Esophagus squamous epithelium (tissue), 5 donors: ENCODE measurements around the gene DIP2A. TPM values are rescaled to one million over a fixed set of nuclear protein-coding genes. Genes with fewer than 3 reads are reported as not detected.

ENCODE experiments used
- DNase-seq: peaks from one replicate; lab custom pipeline; 2025; lab: John Stamatoyannopoulos, UW
- H3K27ac ChIP-seq, 4 donors: fragments of 200-600 bp; sonication (generic); one replicate each; pipeline ENCODE4 v1.5.1; 2016 to 2019; ENCODE audit warnings: mild to moderate bottlenecking in 1 of 4
- H3K27me3 ChIP-seq, 4 donors: fragments of 200-600 bp; sonication (generic); 1 replicate in 3 of 4; 2 replicates in 1 of 4; pipeline versions ENCODE4 v1.5.1 to v1.6.0; 2017 to 2021; ENCODE audit warnings: antibody characterized with exemption in 1 of 4
- H3K36me3 ChIP-seq, 3 donors: fragments of 200-600 bp; sonication (generic); one replicate each; pipeline ENCODE4 v1.5.1; 2016 to 2019
- H3K4me1 ChIP-seq, 3 donors: fragments of 200-600 bp; sonication (generic); one replicate each; pipeline ENCODE4 v1.5.1; 2017 to 2019
- H3K4me3 ChIP-seq, 4 donors: fragments of 200-600 bp; sonication (generic); 1 replicate in 3 of 4; 2 replicates in 1 of 4; pipeline ENCODE4 v1.5.1; 2016 to 2019; ENCODE audit warnings: mild to moderate bottlenecking in 2 of 4, moderate library complexity in 1 of 4
- H3K9me3 ChIP-seq, 3 donors: fragments of 200-600 bp; sonication (generic); one replicate each; pipeline ENCODE4 v1.5.1; 2016 to 2019
- CTCF ChIP-seq, 6 experiments: fragments of 450-650 bp in 4 of 6; fragments of 200-600 bp in 2 of 6; sonication (generic) in 2 of 6; IDR thresholded peaks; one replicate each; pipeline ENCODE4 v1.5.1; 2016 to 2019; ENCODE audit warnings: antibody characterized with exemption in 6 of 6, mild to moderate bottlenecking in 4 of 6, moderate library complexity in 4 of 6
- POLR2A ChIP-seq, 4 donors: fragments of 450-650 bp; IDR thresholded peaks; one replicate each; pipeline ENCODE4 v1.6.1; 2017; ENCODE audit warnings: antibody characterized with exemption in 4 of 4, mild to moderate bottlenecking in 4 of 4, moderate library complexity in 3 of 4
- WGBS, 2 donors: methylation state at CpG; one replicate each; pipeline ENCODE4 v1.1.5; 2018; 5-methylcytosine and 5-hydroxymethylcytosine counted together
- intact Hi-C: fragments of 100-400 bp; cut with DNase I; formaldehyde crosslinking; loops from one replicate; pipeline ENCODE4 v1.15.0; 2022
- total RNA-seq, 4 donors: library from RNA; depleted of rRNA; stranded (reverse); fragments of >200 nt; gene quantifications; one replicate each; pipeline ENCODE4 v1.1.0, GENCODE V29; 2016
- donor health status: DM: yes; HTN: yes; CAD: no.

DIP2A gene
- total RNA-seq, 4 donors from 2014 or later, result 16.7 to 40.3 (median 33.0) TPM

DNA sequence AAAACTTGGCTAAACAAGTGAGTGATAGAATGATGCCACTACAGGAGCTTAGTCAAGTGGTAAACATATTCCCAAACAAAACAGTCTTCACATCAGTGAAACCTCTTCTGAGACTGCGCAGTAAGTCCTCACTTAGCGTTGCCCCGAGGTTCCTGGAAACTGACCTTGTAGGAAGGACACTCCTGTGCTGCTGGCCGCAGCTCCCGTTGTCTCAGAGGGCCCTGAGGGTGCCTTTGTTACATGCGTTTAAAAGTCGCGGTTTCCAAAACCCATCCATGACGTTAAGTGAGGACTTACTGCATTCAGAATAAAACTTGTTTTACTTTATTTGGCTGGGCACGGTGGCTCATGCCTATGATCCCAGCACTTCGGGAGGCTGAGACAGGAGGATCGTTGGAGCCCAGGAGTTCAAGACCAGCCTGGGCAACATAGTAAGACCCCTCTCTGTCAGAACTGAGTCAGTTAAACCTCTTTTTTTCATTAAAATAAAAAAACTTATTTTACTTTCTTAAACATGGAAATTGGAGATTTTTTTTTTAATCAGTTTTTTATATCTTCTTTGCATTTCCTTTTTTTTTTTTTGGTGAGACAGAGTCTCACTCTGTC, 36.0 kb upstream of the DIP2A start:
- intact Hi-C loops, result no loop called here
- no peaks in the 10 kb centered on the region for H3K4me1 ChIP-seq
- no peaks in the 10 kb centered on the region for H3K27me3 ChIP-seq
- no peak for DNase-seq
- H3K27ac ChIP-seq, result no peak overlapping the region
- H3K4me3 ChIP-seq, result no peak overlapping the region
- TF ChIP-seq POLR2A (IDR thresholded peaks at IDR 0.05), result no peak
- TF ChIP-seq CTCF (IDR thresholded peaks at IDR 0.05), result no peak
- WGBS, 2 donors, result 93 to 98% methylated on average over 12 of the region's 12 CpGs
- no peaks in the 10 kb centered on the region for H3K9me3 ChIP-seq
- H3K36me3 ChIP-seq, result peaks cover 9 to 94% (median 36%) of the 10 kb centered on the region in 3 donors

- peaks cover 9 to 94% (median 40%) of the 10 kb centered on the region in 3 donors for H3K36me3 ChIP-seq
- no peak overlapping the region for H3K27ac ChIP-seq
Measured at GRCh38 chr21:46423546-46424038, 35.1 kb upstream of the DIP2A start.

GRCh38 chr21:46424039-46424591, 34.6 kb upstream of the DIP2A start:
- no peak overlapping the region for H3K4me3 ChIP-seq
- H3K27me3 ChIP-seq, result no peaks in the 10 kb centered on the region
- 61 to 89% methylated on average over 3 to 6 of the region's 17 CpGs for WGBS, 2 donors
- intact Hi-C loops, result no loop called here
- H3K36me3 ChIP-seq, result peaks cover 9 to 94% (median 35%) of the 10 kb centered on the region in 3 donors
- H3K27ac ChIP-seq, result peak overlapping the region in 1 of 4 donors; percentile 46
- H3K4me1 ChIP-seq, result no peaks in the 10 kb centered on the region
- DNase-seq, result no peak
- TF ChIP-seq POLR2A (IDR thresholded peaks at IDR 0.05) (no peak), CTCF (IDR thresholded peaks at IDR 0.05) (no peak)
- no peaks in the 10 kb centered on the region for H3K9me3 ChIP-seq

More at GRCh38 chr21:46423546-46424038, 35.1 kb upstream of the DIP2A start:
- WGBS, 2 donors, result no CpG with 5 or more reads among the region's 1 CpG
- H3K4me1 ChIP-seq, result no peaks in the 10 kb centered on the region
- no peaks in the 10 kb centered on the region for H3K27me3 ChIP-seq
- no peak overlapping the region for H3K4me3 ChIP-seq
- intact Hi-C loops, result no loop called here
- DNase-seq, result no peak
- no peaks in the 10 kb centered on the region for H3K9me3 ChIP-seq
- TF ChIP-seq POLR2A (IDR thresholded peaks at IDR 0.05) (no peak), CTCF (IDR thresholded peaks at IDR 0.05) (no peak)

GRCh38 chr21:46424621-46425020, 34.1 kb upstream of the DIP2A start:
- no peak for DNase-seq
- no peak overlapping the region for H3K4me3 ChIP-seq
- intact Hi-C loops, result no loop called here
- H3K9me3 ChIP-seq, result no peaks in the 10 kb centered on the region
- H3K27me3 ChIP-seq, result no peaks in the 10 kb centered on the region
- TF ChIP-seq POLR2A (IDR thresholded peaks at IDR 0.05), result no peak
- TF ChIP-seq CTCF (IDR thresholded peaks at IDR 0.05), result no peak
- peak overlapping the region in 1 of 4 donors; percentile 48 for H3K27ac ChIP-seq
- peaks cover 9 to 94% (median 33%) of the 10 kb centered on the region in 3 donors for H3K36me3 ChIP-seq
- WGBS, 2 donors, result 81 to 92% methylated on average over 6 of the region's 14 CpGs
- H3K4me1 ChIP-seq, result no peaks in the 10 kb centered on the region

DNA sequence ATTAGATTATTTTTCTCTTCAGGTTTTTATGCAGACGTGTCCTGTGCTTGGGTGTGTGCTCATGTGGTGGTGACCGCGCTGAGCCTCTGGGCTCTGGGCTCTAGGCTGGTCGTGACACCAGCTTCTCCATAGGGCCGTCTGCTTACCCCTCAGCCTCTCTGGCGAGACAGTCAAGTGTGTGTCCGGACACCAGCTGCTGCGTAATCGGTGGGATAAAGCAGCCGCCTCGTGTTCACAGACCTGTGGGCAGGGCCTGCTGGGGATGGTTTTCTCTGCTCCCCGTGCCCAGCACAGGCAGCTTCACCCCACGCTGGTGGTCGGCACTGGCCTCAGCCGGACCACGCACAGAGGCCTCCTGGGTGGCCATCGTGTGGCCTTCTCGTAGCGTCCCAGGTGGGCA, 33.6 kb upstream of the DIP2A start:
- Histone ChIP-seq H3K4me3 (no peak overlapping the region), H3K27me3 (no peaks in the 10 kb centered on the region), H3K9me3 (no peaks in the 10 kb centered on the region), H3K36me3 (peaks cover 9 to 94% (median 35%) of the 10 kb centered on the region in 3 donors), H3K4me1 (no peaks in the 10 kb centered on the region), H3K27ac (peak overlapping the region in 1 of 4 donors; percentile 48)
- DNase-seq, result no peak
- TF ChIP-seq CTCF (IDR thresholded peaks at IDR 0.05), result no peak
- no peak for TF ChIP-seq POLR2A (IDR thresholded peaks at IDR 0.05)
- intact Hi-C loops, result no loop called here
- WGBS, 2 donors, result 91 to 92% methylated on average over 6 to 8 of the region's 19 CpGs
